ENCODE results near the gene IL4I1.

The IL4I1 gene

GRCh38 chr19:49858088-49858985 lies 38.4 kb downstream of the IL4I1 start:
- ChIA-PET POLR2A (ENCODE audit: low non-redundant PET) (no interaction called here), CTCF (interaction anchor here (0.6 kb wide), 1 partner anchor 107 kb away, joined by 3 read pairs; no protein-coding TSS in a partner anchor)
- H3K27ac ChIP-seq = peak overlapping the region; percentile 71
- TF ChIP-seq CTCF (conservative IDR thresholded peaks at IDR 0.05; ENCODE audit: low read depth) = no peak
- DNase-seq (ENCODE audit: low spot score) = no peak

GRCh38 chr19:49857838-49858087 lies 38.9 kb downstream of the IL4I1 start:
- ChIA-PET POLR2A (ENCODE audit: low non-redundant PET) (interaction anchor here (0.6 kb wide), 1 partner anchor 844 kb away, joined by 4 read pairs; no protein-coding TSS in a partner anchor), CTCF (interaction anchor here (0.6 kb wide), 1 partner anchor 106 kb away, joined by 3 read pairs; no protein-coding TSS in a partner anchor)
- DNase-seq (ENCODE audit: low spot score) = no peak
- H3K27ac ChIP-seq = peak overlapping the region; percentile 71
- TF ChIP-seq CTCF (conservative IDR thresholded peaks at IDR 0.05; ENCODE audit: low read depth) = no peak

GRCh38 chr19:49857061-49857837 lies 39.4 kb downstream of the IL4I1 start:
- POLR2A ChIA-PET (ENCODE audit: low non-redundant PET) = interaction anchor here (0.6 kb wide), 1 partner anchor 843 kb away, joined by 4 read pairs; no protein-coding TSS in a partner anchor
- no peak for DNase-seq (ENCODE audit: low spot score)
- CTCF ChIA-PET = no interaction called here
- H3K27ac ChIP-seq = peak overlapping the region; percentile 71
- TF ChIP-seq CTCF (conservative IDR thresholded peaks at IDR 0.05; ENCODE audit: low read depth) = no peak

GRCh38 chr19:49856574-49857021 lies 40.1 kb downstream of the IL4I1 start:
- CTCF ChIA-PET = no interaction called here
- H3K27ac ChIP-seq = peak overlapping the region; percentile 71
- no peak for TF ChIP-seq CTCF (conservative IDR thresholded peaks at IDR 0.05; ENCODE audit: low read depth)
- POLR2A ChIA-PET (ENCODE audit: low non-redundant PET) = no interaction called here
- no peak for DNase-seq (ENCODE audit: low spot score)

- CTCF ChIA-PET = no interaction called here
- no peak for TF ChIP-seq CTCF (conservative IDR thresholded peaks at IDR 0.05; ENCODE audit: low read depth)
- H3K27ac ChIP-seq = peak overlapping the region; percentile 71
- DNase-seq (ENCODE audit: low spot score) = no peak
- POLR2A ChIA-PET (ENCODE audit: low non-redundant PET) = no interaction called here
Observed at GRCh38 chr19:49855676-49856573, 40.8 kb downstream of the IL4I1 start.

GRCh38 chr19:49855277-49855675 lies 41.4 kb downstream of the IL4I1 start:
- TF ChIP-seq CTCF (conservative IDR thresholded peaks at IDR 0.05; ENCODE audit: low read depth) = no peak
- CTCF ChIA-PET = no interaction called here
- POLR2A ChIA-PET (ENCODE audit: low non-redundant PET) = no interaction called here
- no peak for DNase-seq (ENCODE audit: low spot score)
- peak overlapping the region; percentile 71 for H3K27ac ChIP-seq

All from RWPE1 (cell line).